GM21723 (cell line): ENCODE measurements around the gene NMNAT2.

Experiments
- ATAC-seq: cut with Tn5 transposase; IDR thresholded peaks from one replicate; pipeline ENCODE4 v1.9.1; 2021; ENCODE audit warnings: mild to moderate bottlenecking, moderate library complexity; ENCODE audit not compliant: unreplicated experiment

The NMNAT2 gene

GRCh38 chr1:183272390-183272848 is 145.8 kb downstream of the NMNAT2 start:
- ATAC-seq = no peak

- ATAC-seq = no peak
Measured at GRCh38 chr1:183270541-183271141, 147.5 kb downstream of the NMNAT2 start.

GRCh38 chr1:183267646-183268431 is 150.3 kb downstream of the NMNAT2 start:
- no peak for ATAC-seq

- ATAC-seq = no peak
Measured at GRCh38 chr1:183263886-183264602, 154.1 kb downstream of the NMNAT2 start.

- ATAC-seq = no peak
Measured at GRCh38 chr1:183262628-183263200, 155.5 kb downstream of the NMNAT2 start.

- no peak for ATAC-seq
Measured at GRCh38 chr1:183259924-183260323, 158.3 kb downstream of the NMNAT2 start.

- no peak for ATAC-seq
Measured at GRCh38 chr1:183255073-183255472, 163.1 kb downstream of the NMNAT2 start.

GRCh38 chr1:183251959-183252450 is 166.2 kb downstream of the NMNAT2 start:
- ATAC-seq = no peak

- no peak for ATAC-seq
Measured at GRCh38 chr1:183251101-183251958, 166.8 kb downstream of the NMNAT2 start.

GRCh38 chr1:183249941-183250452 is 168.2 kb downstream of the NMNAT2 start:
- no peak for ATAC-seq

GRCh38 chr1:183248989-183249691 is 169.0 kb downstream of the NMNAT2 start:
- ATAC-seq = no peak

- ATAC-seq = no peak
Measured at GRCh38 chr1:183247931-183248330, 170.2 kb downstream of the NMNAT2 start.

- ATAC-seq = no peak
Measured at GRCh38 chr1:183247484-183247883, 170.7 kb downstream of the NMNAT2 start.

GRCh38 chr1:183247066-183247465 is 171.1 kb downstream of the NMNAT2 start:
- ATAC-seq = no peak

- ATAC-seq = no peak
Measured at GRCh38 chr1:183246436-183246835, 171.7 kb downstream of the NMNAT2 start.

GRCh38 chr1:183245357-183245756 is 172.8 kb downstream of the NMNAT2 start:
- no peak for ATAC-seq

GRCh38 chr1:183244466-183244865 is 173.7 kb downstream of the NMNAT2 start:
- no peak for ATAC-seq

GRCh38 chr1:183243161-183244050 is 174.8 kb downstream of the NMNAT2 start:
- ATAC-seq = no peak
